ENCODE results near the gene APIP.

The APIP gene

GRCh38 chr11:34909955-34910354, 6.2 kb downstream of the APIP start:
- ChIA-PET POLR2A (no interaction called here), CTCF (interaction anchor here (1.0 to 3.1 kb wide), 2 partner anchors 13 to 18 kb away, joined by 3 to 12 read pairs; no protein-coding TSS in a partner anchor)
- TF ChIP-seq CTCF (IDR thresholded peaks at IDR 0.05; ENCODE audit: insufficient read depth, low read length, missing control alignments), result no peak
- no peak for DNase-seq (ENCODE audit: low read depth, low spot score)
- no peak overlapping the region for H3K4me3 ChIP-seq (ENCODE audit: low read depth, low read length)

- POLR2A ChIA-PET, result no interaction called here
- no peak for TF ChIP-seq CTCF (IDR thresholded peaks at IDR 0.05; ENCODE audit: insufficient read depth, low read length, missing control alignments)
- no peak for DNase-seq (ENCODE audit: low read depth, low spot score)
- CTCF ChIA-PET, result interaction anchor here (1.1 to 3.1 kb wide), 2 partner anchors 17 to 323 kb away, joined by 3 to 12 read pairs; no protein-coding TSS in a partner anchor
- H3K4me3 ChIP-seq (ENCODE audit: low read depth, low read length), result no peak overlapping the region
Measured at GRCh38 chr11:34909415-34909814, 6.8 kb downstream of the APIP start.

GRCh38 chr11:34907934-34908593, 8.1 kb downstream of the APIP start:
- CTCF ChIA-PET, result interaction anchor here (1.3 to 1.6 kb wide), 2 partner anchors 10 to 484 kb away, joined by 4 read pairs; no protein-coding TSS in a partner anchor
- POLR2A ChIA-PET, result no interaction called here
- no peak for TF ChIP-seq CTCF (IDR thresholded peaks at IDR 0.05; ENCODE audit: insufficient read depth, low read length, missing control alignments)

GRCh38 chr11:34905666-34906065, 10.5 kb downstream of the APIP start:
- ChIA-PET POLR2A (no interaction called here), CTCF (no interaction called here)
- no peak for DNase-seq (ENCODE audit: low read depth, low spot score)
- H3K4me3 ChIP-seq (ENCODE audit: low read depth, low read length), result no peak overlapping the region
- TF ChIP-seq CTCF (IDR thresholded peaks at IDR 0.05; ENCODE audit: insufficient read depth, low read length, missing control alignments), result no peak

More at GRCh38 chr11:34907934-34908593, 8.1 kb downstream of the APIP start:
- no peak for DNase-seq (ENCODE audit: low read depth, low spot score)
- H3K4me3 ChIP-seq (ENCODE audit: low read depth, low read length), result no peak overlapping the region

- ChIA-PET CTCF (interaction anchor here (1.0 kb wide), 1 partner anchor 13 kb away, joined by 5 read pairs; no protein-coding TSS in a partner anchor), POLR2A (no interaction called here)
- DNase-seq (ENCODE audit: low read depth, low spot score), result no peak
- H3K4me3 ChIP-seq (ENCODE audit: low read depth, low read length), result no peak overlapping the region
- TF ChIP-seq CTCF (IDR thresholded peaks at IDR 0.05; ENCODE audit: insufficient read depth, low read length, missing control alignments), result no peak
Measured at GRCh38 chr11:34904421-34904955, 11.7 kb downstream of the APIP start.

- POLR2A ChIA-PET, result no interaction called here
- TF ChIP-seq CTCF (IDR thresholded peaks at IDR 0.05; ENCODE audit: insufficient read depth, low read length, missing control alignments), result no peak
- CTCF ChIA-PET, result interaction anchor here (0.7 to 6.6 kb wide), 7 partner anchors 7 to 535 kb away, joined by 3 to 58 read pairs (median 3); partner anchors contain the start of gene ELF5
- no peak for DNase-seq (ENCODE audit: low read depth, low spot score)
- H3K4me3 ChIP-seq (ENCODE audit: low read depth, low read length), result no peak overlapping the region
Measured at GRCh38 chr11:34899633-34900016, 16.6 kb downstream of the APIP start.

All from AG04449 (cell line).